Rectal smooth muscle tissue (tissue), 1 donor: ENCODE data around the gene SAMD4B.
A peak's percentile ranks its signal among the peaks of the same experiment; 100 is the strongest.

Source experiments
- H3K27ac ChIP-seq: one replicate; pipeline ENCODE4 v1.7.0; 2013; ENCODE audit warnings: low read depth, low read length, inconsistent platforms
- H3K27me3 ChIP-seq: one replicate; pipeline ENCODE4 v1.7.0; 2013; ENCODE audit warnings: low read length; ENCODE audit not compliant: control insufficient read depth, insufficient read depth
- H3K36me3 ChIP-seq: one replicate; pipeline ENCODE4 v1.7.0; 2013; ENCODE audit warnings: low read length; ENCODE audit not compliant: control insufficient read depth, insufficient read depth
- H3K4me1 ChIP-seq: one replicate; pipeline ENCODE4 v1.7.0; 2013; ENCODE audit warnings: low read length; ENCODE audit not compliant: control insufficient read depth, insufficient read depth
- H3K4me3 ChIP-seq: one replicate; pipeline ENCODE4 v1.7.0; 2013; ENCODE audit warnings: low read length
- H3K9ac ChIP-seq: one replicate; pipeline ENCODE4 v1.7.0; 2013; ENCODE audit warnings: low read length

Gene SAMD4B

DNA sequence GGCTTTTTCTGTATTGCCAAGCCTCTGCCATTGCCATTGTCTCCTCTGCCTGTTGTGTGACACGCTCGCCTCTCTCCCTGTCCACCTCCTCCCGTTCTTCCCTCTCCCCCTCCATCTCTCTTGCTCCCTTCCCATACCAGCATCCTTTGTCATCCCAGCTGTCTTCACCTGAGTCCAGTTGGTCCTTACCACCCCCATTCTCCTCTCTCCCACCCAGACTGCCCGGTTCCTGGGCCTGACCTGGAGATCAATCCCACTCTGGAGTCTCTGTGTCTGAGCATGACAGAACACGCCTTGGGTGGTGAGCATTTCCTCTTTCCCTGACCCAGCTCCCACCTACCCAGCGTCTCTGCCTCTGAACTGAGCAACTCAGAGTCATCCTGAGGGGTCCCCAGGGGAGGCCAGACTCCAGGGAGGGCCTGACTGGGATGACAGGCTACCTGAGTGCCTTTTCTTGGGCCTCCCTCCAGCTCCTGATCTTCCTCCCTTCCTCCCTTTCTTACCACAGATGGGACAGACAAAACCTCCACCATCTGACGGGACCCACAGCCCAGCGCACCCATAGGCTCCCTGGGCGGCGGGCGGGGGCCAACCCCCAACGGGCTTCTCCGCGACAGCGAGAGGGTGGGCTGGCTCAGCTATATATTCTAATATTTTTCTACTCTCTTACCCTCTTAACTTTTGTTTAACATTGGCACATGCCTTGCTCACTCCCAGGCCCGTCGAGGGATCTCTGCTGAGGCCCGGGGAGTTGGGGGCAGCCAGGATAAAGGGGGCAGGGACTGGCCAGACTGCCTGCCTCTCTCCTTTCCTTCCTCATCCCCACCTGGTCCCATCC lies 41.0 kb downstream of the SAMD4B start:
- H3K4me3 ChIP-seq, result no peak overlapping the region
- peaks cover 51% of the 10 kb centered on the region for H3K36me3 ChIP-seq
- no peaks in the 10 kb centered on the region for H3K4me1 ChIP-seq
- no peak overlapping the region for H3K9ac ChIP-seq
- H3K27me3 ChIP-seq, result no peaks in the 10 kb centered on the region
- no peak overlapping the region for H3K27ac ChIP-seq

DNA sequence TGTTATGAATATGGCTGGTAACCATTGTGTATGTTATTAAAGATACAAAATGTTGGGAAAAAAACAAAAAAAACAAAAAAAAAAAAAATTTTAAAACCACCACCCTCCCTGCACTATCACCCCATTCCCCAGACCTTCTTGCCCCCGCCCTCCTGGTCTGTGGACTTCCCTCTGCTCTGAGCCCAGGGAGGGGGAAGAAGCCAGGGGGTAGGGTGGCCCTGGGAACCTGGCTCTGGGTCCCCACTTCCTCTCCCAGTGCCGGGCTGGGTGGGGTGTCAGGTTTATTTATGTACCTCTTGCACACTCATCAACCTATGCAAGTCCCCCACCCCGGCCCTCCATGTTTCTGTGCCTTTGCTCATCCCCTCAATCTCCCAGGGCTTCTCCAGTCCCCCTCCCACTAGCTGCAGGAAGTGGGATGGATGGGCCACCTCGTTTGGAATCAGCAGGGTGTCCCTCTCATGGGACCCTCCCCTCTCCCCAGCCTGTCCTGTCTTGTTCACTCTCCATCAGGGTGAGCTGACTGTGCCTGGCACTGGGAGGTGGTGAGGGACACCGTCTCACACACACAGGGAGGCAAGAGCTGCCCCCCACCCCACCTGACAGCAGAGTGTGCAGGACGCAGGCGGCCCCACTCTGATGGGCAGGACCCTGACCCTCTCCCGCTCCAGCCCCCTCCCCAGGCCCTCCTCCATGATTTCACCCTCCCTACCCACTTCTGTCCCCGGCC lies 42.8 kb downstream of the SAMD4B start:
- Histone ChIP-seq H3K36me3 (peaks cover 52% of the 10 kb centered on the region), H3K9ac (no peak overlapping the region), H3K4me1 (peaks cover 4% of the 10 kb centered on the region)

DNA sequence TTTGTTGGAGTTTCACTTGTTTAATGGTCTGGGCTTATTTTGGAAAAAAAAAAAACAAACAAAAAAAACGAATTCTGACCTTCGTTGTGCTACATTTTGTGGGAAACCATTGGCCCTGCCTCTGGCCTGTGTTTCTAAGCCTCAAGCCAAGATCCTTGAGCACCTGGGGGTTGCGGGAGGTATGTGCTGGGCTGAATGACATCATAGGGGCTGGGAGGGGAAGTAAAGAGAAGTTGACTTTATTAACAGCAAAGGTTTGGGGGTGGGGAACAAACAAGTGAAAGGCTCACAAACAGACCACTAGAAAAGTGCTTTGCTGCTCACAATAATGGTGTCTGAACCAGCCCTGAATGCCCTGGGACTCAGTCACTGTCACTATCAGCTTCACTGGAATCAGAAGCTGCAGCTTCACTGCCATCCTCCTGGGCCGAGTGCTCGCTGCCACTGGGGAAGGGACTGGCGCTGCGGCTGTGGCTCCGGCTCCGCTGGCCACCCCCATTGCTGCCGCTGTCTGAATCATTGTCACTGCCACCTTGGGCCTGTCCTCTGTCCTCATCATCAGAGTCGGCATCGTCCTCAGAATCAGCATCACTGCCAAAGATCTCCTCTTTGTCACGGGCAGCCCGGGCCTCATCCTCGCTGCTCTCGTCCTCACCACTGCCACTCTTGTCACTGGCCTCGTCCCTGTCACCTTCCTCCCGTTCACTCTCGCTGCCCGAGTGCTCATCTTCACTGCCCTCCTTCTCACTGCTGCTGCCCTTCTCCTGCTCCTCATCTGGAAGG lies 43.6 kb downstream of the SAMD4B start:
- H3K27ac ChIP-seq, result no peak overlapping the region
- no peaks in the 10 kb centered on the region for H3K27me3 ChIP-seq
- H3K9ac ChIP-seq, result no peak overlapping the region
- H3K36me3 ChIP-seq, result peaks cover 47% of the 10 kb centered on the region
- no peak overlapping the region for H3K4me3 ChIP-seq
- H3K4me1 ChIP-seq, result peaks cover 9% of the 10 kb centered on the region

More for the DNA sequence above, 42.8 kb downstream of the SAMD4B start:
- no peaks in the 10 kb centered on the region for H3K27me3 ChIP-seq
- H3K27ac ChIP-seq, result no peak overlapping the region
- no peak overlapping the region for H3K4me3 ChIP-seq

DNA sequence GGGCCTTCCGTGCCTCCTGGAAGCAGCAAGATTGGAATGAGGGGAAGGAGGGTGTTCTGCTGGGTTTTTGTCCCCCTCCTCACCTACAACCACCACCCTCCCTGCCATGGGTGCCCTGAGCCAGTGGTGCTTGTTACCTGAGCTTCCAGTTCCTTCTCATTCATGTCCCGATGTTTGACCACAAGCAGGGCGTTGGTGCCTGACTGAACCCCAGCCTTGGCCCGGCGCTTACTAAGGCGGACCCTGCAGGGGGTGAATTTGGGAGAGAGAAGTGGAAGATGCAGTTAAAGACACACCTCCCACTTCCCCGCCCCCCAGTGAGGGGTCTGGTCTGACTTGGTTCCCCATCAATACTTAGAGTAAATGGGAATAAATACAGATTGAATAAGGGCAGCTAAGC lies 44.3 kb downstream of the SAMD4B start:
- Histone ChIP-seq H3K4me1 (peaks cover 9% of the 10 kb centered on the region), H3K36me3 (peaks cover 43% of the 10 kb centered on the region), H3K27ac (no peak overlapping the region), H3K27me3 (no peaks in the 10 kb centered on the region), H3K4me3 (no peak overlapping the region), H3K9ac (no peak overlapping the region)

DNA sequence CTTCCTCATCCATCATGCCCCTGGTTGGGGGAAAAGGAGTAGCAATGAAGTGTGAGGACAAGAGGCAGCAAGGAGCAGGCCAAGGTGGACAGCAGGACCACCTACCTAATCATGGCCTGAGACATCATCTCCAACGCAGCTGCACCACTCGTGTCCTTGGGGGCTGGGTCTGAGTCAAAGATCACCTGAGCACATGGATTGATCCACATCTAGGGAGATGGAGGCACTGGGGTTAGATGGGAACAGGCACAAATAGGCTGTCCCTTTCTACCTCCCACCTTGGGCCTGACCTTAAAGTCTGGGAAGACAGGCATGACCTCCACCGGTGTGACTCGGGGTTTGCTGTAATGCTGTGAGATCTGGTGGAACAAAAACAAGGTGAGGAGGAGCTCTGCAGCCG lies 46.4 kb downstream of the SAMD4B start:
- no peak overlapping the region for H3K4me3 ChIP-seq
- peaks cover 41% of the 10 kb centered on the region for H3K36me3 ChIP-seq
- no peaks in the 10 kb centered on the region for H3K27me3 ChIP-seq
- no peak overlapping the region for H3K9ac ChIP-seq
- H3K27ac ChIP-seq, result no peak overlapping the region
- H3K4me1 ChIP-seq, result peaks cover 13% of the 10 kb centered on the region

DNA sequence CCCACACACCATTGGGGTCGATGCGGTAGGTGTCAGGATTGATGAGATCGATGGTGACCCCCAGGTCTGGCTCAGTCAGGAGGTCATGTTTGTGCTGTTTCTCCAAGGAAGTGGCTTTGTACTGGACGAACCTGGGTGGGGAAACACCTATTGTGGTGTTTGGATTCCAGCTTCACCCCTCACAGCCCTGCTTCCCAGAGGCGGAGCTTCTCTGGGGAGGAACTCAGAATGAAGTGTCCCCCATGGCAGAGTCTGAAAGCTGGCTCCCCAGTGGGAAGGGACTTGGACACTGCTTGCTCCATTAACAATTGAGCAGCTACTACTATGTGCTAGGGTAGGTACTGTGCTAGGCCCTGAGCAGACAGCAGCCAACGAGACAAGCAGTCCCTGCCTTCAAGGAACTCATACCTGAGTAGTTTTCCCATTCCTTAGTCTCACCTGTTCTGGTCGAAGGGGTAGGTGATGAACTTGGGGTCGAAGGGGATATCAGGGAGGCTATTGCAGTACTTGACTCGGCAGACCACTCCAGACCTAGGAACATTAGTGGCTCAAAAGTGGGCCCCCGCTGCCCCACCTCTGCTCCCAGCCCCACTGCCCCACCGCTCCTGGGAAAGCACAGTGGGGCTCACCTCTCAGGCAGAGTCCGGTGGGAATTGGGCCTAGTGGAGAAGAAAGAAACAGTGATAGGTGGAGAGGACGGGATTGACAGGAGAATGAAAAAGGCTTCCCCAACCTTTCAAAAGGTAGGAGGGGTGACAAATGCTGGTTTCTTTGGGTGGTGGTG lies 47.6 kb downstream of the SAMD4B start:
- Histone ChIP-seq H3K4me1 (peaks cover 13% of the 10 kb centered on the region), H3K36me3 (peaks cover 41% of the 10 kb centered on the region)

DNA sequence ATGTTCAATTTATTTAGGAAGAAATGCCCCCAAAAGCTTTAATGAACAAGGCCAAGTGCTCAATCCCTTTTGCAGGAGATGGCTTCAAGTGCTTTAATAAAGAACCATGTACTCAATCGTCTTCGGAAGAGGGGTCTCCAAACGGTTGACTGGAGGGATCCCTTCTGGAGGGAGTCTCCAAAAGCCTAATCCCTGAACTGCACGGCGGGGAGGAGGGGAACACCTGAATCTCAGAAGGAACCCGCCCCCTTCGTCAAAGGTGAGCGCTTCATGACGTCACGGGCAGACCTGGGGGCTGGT lies 48.2 kb downstream of the SAMD4B start:
- H3K27ac ChIP-seq, result peak overlapping the region; percentile 99
- H3K9ac ChIP-seq, result peak overlapping the region; percentile 81
- peaks cover 44% of the 10 kb centered on the region for H3K36me3 ChIP-seq
- peak overlapping the region; percentile 89 for H3K4me3 ChIP-seq
- H3K4me1 ChIP-seq, result peaks cover 13% of the 10 kb centered on the region
- H3K27me3 ChIP-seq, result no peaks in the 10 kb centered on the region

More for the DNA sequence above, 47.6 kb downstream of the SAMD4B start:
- Histone ChIP-seq H3K9ac (no peak overlapping the region), H3K27ac (peak overlapping the region; percentile 99), H3K4me3 (peak overlapping the region; percentile 89), H3K27me3 (no peaks in the 10 kb centered on the region)

DNA sequence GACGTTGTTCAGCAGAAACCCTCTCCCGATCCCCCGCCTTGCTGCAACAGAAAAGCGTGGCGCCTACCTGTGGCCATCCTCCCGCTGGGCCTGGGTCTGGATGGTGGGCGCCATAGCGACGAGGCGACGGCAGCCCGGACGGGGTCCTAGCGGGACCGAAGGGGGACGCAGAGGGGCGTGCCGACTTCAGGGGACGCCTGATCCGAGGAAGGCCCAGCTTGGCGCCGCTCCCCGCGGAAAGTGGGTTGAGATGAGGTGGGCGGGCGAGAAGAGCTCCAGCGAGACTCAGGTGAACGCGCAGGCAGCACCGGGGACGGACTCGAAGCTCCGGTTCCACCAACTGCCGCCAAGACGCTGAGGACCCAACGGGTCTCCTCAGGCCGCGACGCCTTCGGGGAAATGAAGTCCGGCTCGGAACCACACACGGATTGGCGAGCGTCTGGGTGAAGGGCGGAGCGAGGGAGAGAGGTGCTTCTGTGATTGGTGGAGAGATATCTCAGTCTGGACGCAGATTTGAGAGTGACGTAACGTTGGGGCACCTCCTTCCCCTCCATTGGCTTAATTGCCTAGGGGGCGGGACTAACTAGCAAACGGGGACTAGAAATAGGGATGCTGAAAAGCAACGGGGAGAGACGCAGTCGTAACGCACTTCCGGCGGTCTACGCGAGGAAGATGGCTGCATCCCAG lies 48.7 kb downstream of the SAMD4B start, which contains the start of the genes MED29 and PAF1:
TSS of gene MED29 (plus strand) at position 628 of the 687 bp plus-strand sequence. CDS start at position 673, 45 bp downstream.
TSS of gene PAF1 (minus strand) at position 356 of the 687 bp plus-strand sequence. CDS start at position 114, 242 bp downstream.
- Histone ChIP-seq H3K36me3 (peaks cover 41% of the 10 kb centered on the region), H3K4me3 (peak within 1 kb of the TSS; percentile 99), H3K27me3 (no peaks in the 10 kb centered on the region), H3K9ac (peak within 1 kb of the TSS; percentile 94), H3K4me1 (peaks cover 13% of the 10 kb centered on the region), H3K27ac (peak within 1 kb of the TSS; percentile 99)

DNA sequence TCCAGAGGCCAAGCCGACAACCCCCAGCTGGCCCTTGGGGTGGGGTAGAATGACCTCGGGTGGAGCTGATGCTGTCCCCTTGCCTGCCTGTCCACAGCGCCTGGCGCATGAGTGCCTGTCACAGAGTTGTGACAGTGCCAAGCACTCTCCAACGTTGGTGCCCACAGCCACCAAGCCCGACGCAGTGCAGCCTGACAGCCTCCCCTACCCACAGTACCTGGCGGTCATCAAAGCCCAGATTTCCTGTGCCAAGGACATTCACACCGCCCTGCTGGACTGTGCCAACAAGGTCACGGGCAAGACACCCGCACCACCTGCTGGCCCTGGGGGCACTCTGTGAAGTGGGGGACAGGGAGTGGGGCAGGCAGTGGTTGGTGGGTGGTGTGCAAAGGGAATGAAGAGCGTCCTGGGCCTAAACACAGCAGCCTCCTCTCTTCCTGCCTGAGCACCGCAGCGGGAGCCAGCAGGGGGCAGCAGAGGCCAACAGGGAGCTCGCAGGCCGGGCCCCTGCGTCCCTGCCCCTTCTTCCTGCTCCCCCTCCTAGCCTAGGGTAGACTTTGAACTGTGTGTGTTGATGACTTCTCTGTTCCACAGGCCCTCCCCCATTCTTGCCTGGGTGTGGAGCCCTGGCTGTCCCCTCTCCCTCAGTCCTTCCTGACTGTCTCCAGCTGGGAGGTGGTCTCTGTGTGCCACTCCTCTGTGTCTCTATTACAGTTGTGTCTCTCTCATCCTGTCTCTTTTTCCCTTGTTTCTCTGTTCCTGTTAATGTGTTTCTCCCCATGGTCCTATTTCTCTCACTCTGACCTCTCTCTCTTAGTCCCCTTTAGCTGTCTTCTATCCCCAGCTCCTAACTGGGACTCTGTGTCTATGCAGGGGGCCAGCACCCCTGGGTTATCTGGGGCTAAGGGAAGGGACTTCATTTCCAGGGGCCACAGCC lies 55.4 kb downstream of the SAMD4B start:
- H3K9ac ChIP-seq, result peak overlapping the region; percentile 27
- peaks cover 10% of the 10 kb centered on the region for H3K36me3 ChIP-seq
- H3K4me3 ChIP-seq, result peak overlapping the region; percentile 4
- peaks cover 13% of the 10 kb centered on the region for H3K4me1 ChIP-seq
- no peaks in the 10 kb centered on the region for H3K27me3 ChIP-seq
- H3K27ac ChIP-seq, result peak overlapping the region; percentile 83

DNA sequence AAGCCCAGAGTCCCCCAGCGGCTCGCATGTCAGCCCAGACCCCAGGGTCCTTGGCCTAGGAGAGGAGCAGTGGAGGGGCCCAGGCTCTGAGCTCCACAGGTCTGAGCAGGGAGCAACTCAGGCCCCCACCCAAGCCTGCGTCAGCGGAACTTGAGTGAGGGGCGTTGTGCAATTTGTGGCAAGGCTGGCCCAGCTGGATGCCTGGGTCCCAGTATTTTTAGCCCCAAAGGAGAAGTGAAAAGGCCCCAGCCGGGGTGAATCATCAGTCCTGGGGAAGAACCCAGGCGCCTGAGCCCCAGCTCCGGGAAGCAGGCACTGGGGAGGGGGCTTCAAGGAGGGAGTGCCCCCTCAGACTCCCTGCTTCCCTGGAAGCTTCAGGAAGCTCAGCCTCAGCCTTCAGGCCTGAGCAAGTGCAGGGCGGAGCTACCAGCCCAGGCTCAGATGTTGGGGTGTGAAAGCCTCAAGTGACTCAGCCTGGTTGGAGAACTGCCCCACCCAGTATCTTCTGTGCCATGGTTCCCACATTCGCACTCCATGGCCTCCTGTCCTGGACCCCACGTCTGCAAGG lies 56.2 kb downstream of the SAMD4B start:
- no peak overlapping the region for H3K9ac ChIP-seq
- H3K4me1 ChIP-seq, result peaks cover 13% of the 10 kb centered on the region
- no peaks in the 10 kb centered on the region for H3K27me3 ChIP-seq
- peak overlapping the region; percentile 83 for H3K27ac ChIP-seq
- H3K36me3 ChIP-seq, result peaks cover 9% of the 10 kb centered on the region
- H3K4me3 ChIP-seq, result peak overlapping the region; percentile 4
